HG03442 (cell line): Measurements from ENCODE around the gene HDAC4.

ENCODE experiments used
- ATAC-seq: cut with Tn5 transposase; IDR thresholded peaks from one replicate; pipeline ENCODE4 v1.9.1; 2021; ENCODE audit warnings: mild to moderate bottlenecking, moderate library complexity; ENCODE audit not compliant: unreplicated experiment

Gene HDAC4

GRCh38 chr2:239194731-239195317, 206.0 kb downstream of the HDAC4 start:
- ATAC-seq = no peak

DNA sequence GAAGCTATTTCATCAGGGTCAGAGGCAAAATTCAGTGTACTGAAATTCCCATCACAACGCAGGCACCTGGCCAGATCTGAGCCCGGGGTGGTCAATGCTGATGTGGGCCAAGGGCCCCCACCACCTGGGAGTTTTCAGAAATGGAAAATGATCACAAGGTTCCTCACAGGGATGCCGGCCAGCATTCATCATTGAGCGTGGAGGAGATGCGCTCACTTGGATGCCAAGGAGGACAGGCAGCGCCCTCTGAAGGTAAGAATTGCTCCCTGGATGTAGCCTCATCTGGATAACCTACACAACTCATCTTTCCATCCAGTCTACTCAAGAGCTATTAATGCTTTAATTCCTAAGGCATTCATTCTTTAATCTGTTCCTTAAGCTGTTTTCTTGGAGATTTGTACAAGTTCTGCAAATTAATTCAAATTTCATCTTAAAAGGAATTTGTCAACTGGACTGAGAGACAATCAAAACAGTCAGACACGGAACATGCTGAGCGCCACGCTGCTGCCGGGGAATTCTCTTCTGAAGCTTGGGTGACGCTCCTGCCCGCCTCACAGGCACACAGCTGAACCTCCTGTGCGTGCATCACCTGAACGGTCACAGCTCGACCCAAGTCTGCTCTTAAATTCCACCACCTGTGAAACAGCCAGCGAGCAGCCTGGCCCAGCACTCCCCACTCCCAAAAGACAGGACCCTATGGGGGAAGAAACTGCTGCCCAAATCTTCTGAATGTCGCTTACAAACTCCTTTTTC, 206.7 kb downstream of the HDAC4 start:
- no peak for ATAC-seq

DNA sequence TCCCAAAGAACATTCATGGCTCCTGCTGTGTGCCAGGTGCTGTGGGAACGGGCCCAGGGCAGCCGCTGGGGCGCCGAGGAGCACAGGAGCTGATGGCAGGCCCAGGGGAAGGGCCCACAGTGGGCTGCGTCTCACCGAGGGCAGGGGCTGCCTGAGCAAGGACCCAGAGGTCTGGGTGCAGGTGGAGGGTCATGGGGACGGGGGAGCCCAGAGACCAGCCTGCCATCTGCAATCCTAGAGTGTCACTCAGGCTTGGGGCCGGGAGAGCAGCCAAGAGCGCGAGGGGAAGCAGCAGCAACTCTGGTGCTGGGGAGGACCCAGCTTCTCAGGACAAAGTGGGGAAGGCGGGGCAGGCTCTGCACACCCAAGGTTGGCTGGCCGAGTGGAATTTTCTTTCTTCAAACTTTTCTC, 207.4 kb downstream of the HDAC4 start:
- no peak for ATAC-seq

DNA sequence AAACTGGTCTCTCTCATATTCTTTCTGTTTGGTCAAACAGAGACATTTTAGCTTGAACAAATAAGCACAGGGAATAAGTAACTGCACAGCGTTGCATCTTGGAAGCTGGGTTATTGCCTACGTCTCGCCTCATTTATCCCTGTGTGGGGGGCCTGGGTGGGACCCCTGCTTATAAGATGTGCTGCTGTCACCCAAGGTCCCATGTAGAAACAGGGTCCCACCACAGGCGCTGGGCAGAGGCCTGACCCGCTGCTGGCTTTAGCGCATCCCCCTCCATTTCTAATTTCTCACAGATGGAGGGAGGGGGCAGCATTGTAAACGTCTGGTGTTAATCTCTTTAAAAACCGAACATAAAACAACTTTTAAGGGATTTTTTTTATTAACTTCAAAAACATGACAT, 207.8 kb downstream of the HDAC4 start:
- no peak for ATAC-seq

- ATAC-seq = no peak
Measured at GRCh38 chr2:239192456-239192855, 208.4 kb downstream of the HDAC4 start.

- no peak for ATAC-seq
Measured at GRCh38 chr2:239190921-239191885, 209.6 kb downstream of the HDAC4 start.

DNA sequence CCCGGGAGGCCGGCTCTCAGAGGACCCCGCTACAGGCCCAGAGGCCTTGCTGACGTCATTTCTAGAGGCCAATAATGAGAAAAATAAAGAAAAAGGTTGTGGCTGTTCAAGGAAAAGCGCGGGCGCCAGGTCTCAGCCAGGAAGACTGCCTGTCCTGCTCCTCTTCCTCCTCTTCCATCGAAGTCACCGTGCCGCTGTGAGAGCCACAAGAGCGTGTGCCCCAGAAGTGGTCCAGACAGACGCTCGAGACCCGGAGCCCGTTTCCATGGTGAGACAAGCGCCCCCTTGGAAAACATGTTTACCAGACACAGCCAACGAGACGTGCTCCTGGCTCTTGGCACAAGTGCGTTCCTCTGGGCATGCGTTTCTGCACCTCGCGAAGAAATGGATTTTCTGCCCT, 210.5 kb downstream of the HDAC4 start:
- no peak for ATAC-seq

- no peak for ATAC-seq
Measured at GRCh38 chr2:239189711-239190131, 211.1 kb downstream of the HDAC4 start.

DNA sequence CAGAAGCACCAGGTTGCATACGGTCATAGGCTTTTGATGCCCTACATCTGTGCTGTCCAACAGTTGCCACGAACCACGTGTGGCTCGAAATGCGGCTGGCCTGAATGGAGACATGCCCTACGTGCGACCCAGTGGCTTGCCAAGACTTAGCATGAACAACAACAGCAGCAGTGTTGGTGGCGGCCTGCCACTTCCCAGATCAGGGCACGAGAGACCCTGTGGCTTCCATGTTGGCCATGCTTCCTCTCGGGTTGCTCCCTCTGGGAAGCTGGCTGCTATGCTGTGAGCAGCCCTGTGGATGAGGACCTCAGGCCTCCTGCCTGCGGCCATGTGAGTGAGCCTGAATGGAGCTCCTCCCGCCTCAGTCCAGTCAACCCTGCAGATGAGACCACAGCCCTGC, 212.3 kb downstream of the HDAC4 start:
- no peak for ATAC-seq

GRCh38 chr2:239187464-239188253, 213.2 kb downstream of the HDAC4 start:
- ATAC-seq = no peak

- no peak for ATAC-seq
Measured at GRCh38 chr2:239186516-239187357, 214.1 kb downstream of the HDAC4 start.

DNA sequence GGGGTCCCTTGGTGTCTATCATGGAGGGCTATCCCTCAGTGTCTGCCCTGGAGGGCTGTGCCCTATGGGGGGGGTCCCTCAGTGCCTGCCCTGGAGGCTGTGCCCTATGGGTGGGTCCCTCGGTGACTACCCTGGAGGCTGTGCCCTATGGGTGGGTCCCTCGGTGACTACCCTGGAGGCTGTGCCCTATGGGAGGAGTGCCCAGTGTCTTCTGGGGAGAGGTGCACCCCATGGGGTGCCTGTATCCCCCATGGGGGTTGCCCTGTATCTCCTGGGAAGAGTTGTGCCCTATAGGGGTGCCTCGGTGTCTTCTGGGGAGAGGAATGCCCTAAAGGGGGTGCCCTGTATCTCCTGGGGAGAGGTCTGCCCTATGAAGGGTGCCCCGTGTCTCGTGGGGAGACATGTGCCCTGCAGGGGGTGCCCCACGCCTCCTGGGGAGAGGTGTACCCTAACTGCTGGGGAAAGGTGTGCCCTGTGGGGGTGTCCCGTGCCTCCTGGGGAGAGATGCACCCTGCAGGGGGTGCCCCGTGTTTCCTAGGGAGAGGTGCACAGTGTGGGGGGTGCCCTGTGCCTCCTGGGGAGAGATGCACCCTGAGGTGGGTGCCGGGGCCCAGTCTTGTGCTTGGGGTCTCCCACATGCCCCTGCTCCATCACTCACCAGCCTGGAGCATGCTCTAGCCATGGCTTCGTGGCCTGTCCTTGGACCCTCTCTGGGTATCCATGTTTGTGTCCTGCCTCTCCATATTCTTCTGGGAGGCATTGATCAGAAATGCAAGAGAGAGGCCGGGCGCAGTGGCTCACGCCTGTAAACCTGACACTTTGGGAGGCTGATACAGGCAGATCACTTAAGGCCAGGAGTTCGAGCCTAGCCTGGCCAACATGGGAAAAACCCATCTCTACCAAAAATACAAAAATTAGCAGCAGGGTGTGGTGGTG, 215.6 kb downstream of the HDAC4 start:
- no peak for ATAC-seq

GRCh38 chr2:239184179-239184578, 216.6 kb downstream of the HDAC4 start:
- ATAC-seq = no peak

GRCh38 chr2:239182981-239183791, 217.6 kb downstream of the HDAC4 start:
- no peak for ATAC-seq

- ATAC-seq = no peak
Measured at GRCh38 chr2:239181903-239182581, 218.8 kb downstream of the HDAC4 start.

DNA sequence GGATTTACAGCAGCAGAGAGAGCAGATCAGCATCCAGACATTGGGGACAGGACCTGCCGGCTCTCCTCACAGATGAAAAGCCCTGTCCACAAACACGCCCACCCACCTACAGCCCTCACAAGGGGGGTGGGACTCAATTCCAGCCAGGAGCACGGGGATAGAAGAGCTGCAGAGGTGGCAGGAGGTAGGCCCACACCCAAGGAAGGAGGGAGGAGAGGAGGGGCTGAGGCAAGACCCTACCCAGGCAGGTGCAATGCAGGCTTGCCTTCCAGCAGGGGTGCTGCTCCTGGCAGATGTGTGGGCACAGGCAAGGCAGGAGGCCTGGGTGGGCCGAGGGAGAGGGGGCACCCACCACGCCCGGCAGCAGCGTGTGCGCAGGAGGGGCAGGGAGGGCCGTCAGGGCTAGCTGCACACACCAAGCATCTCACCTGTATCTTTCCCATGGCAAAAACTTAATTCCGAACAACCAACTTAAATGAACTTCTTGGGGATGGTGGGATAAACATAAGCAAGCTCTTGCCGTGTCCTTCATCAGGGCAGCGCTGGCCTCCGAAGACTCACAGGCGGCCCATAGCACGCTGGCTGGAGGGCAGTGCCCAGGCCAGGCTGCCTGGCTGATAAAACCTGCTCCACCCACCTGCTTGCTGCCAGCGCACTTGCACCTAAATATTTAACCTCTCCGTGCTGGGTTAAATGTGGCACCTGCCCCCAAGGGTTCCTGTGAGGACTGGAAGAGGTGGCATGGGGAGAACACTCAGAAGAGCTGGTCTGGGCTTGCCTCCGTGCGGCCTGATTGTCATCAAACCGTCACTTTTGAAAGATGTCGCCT, 219.5 kb downstream of the HDAC4 start:
- no peak for ATAC-seq
